Adrenal gland (tissue), 5 donors: ENCODE data around the gene ETV1.

Source experiments
- CTCF ChIP-seq, 6 experiments: fragments of 450-650 bp in 4 of 6; fragments of 200-600 bp in 2 of 6; sonication (generic) in 1 of 6; IDR thresholded peaks; 1 replicate in 5 of 6; 2 replicates in 1 of 6; pipeline versions ENCODE4 v1.5.1 to v1.8.0; 2016 to 2021; ENCODE audit warnings: antibody characterized with exemption in 6 of 6, mild to moderate bottlenecking in 2 of 6, moderate library complexity in 1 of 6
- POLR2A ChIP-seq, 2 donors: fragments of 450-650 bp; IDR thresholded peaks; one replicate each; pipeline ENCODE4 v1.6.1; 2017; ENCODE audit warnings: antibody characterized with exemption in 2 of 2, mild to moderate bottlenecking in 2 of 2, moderate library complexity in 1 of 2
- donor health status: DM: no; HTN: no; CAD: no.

GRCh38 chr7:13841284-13841683 is 148.2 kb downstream of the ETV1 start:
- TF ChIP-seq POLR2A (IDR thresholded peaks at IDR 0.05) (no peak), CTCF (IDR thresholded peaks at IDR 0.05) (no peak)
